H1 (cell line): ENCODE data around the gene CNST. TPM values are rescaled to one million over a fixed set of nuclear protein-coding genes. Genes with fewer than 3 reads are reported as not detected.

ENCODE experiments used
- CBX8 ChIP-seq: fragments of 300-800, 300-1000 bp; sonication (generic); IDR thresholded peaks from 2 replicates; pipeline ENCODE4 v1.7.1; 2016; ENCODE audit warnings: low read depth, low read length, borderline replicate concordance
- polyA plus RNA-seq, 7 experiments: library from polyadenylated mRNA; depleted of rRNA in 3 of 7; stranded (reverse) in 5 of 7; unstranded in 2 of 7; fragments of >200 nt in 5 of 7; fragments of 200-250 nt in 2 of 7; gene quantifications; 1 replicate in 5 of 7; 2 replicates in 1 of 7; 4 replicates in 1 of 7; pipeline versions ENCODE4 v1.2.1 to v1.2.3, GENCODE V29; 2011 to 2013; ENCODE audit warnings: missing spikeins in 2 of 7, mixed read lengths in 2 of 7
- total RNA-seq: library from RNA; stranded (reverse); fragmentation: NEBNext Ultra II Directional; extraction: Animal tissue kit (Norgen Biotek cat#: 25700); gene quantifications from 2 replicates; pipeline ENCODE4 v1.2.1, GENCODE V29; 2021
- TF ChIP-seq, protein P1 (sequence below): fragments of 300-600 bp; sonication (generic); IDR thresholded peaks from 2 replicates; pipeline ENCODE4 v1.7.1; 2012; ENCODE audit warnings: low read length, moderate library complexity, mild to moderate bottlenecking, inconsistent platforms; ENCODE audit not compliant: insufficient replicate concordance

Gene CNST
- total and polyA plus RNA-seq, 2 of the 8 experiments (the other 6 are each of a cell fraction or from before 2014, with no cell fraction given), result 5.3 to 21.3 TPM

DNA sequence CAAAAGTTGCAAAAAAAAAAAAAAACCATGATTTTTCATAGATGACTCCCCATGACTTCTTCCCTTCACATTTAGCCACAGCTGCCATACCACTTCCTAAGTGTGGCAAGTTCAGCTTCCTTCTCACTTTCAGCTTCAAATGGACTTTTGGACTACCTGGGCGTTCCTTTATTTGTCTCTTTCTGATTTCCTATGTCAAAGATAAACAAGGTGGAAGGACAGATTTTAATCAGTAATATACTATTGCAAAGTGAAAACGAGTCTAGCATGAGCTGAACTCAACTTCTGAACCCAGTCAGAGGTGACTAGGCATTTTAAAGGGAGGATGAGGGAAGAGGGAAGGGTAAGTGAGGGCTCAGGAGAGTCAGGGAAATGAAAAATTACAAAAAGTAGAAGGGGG is 143.6 kb downstream of the CNST start (continued):
- TF ChIP-seq, protein P1, sequence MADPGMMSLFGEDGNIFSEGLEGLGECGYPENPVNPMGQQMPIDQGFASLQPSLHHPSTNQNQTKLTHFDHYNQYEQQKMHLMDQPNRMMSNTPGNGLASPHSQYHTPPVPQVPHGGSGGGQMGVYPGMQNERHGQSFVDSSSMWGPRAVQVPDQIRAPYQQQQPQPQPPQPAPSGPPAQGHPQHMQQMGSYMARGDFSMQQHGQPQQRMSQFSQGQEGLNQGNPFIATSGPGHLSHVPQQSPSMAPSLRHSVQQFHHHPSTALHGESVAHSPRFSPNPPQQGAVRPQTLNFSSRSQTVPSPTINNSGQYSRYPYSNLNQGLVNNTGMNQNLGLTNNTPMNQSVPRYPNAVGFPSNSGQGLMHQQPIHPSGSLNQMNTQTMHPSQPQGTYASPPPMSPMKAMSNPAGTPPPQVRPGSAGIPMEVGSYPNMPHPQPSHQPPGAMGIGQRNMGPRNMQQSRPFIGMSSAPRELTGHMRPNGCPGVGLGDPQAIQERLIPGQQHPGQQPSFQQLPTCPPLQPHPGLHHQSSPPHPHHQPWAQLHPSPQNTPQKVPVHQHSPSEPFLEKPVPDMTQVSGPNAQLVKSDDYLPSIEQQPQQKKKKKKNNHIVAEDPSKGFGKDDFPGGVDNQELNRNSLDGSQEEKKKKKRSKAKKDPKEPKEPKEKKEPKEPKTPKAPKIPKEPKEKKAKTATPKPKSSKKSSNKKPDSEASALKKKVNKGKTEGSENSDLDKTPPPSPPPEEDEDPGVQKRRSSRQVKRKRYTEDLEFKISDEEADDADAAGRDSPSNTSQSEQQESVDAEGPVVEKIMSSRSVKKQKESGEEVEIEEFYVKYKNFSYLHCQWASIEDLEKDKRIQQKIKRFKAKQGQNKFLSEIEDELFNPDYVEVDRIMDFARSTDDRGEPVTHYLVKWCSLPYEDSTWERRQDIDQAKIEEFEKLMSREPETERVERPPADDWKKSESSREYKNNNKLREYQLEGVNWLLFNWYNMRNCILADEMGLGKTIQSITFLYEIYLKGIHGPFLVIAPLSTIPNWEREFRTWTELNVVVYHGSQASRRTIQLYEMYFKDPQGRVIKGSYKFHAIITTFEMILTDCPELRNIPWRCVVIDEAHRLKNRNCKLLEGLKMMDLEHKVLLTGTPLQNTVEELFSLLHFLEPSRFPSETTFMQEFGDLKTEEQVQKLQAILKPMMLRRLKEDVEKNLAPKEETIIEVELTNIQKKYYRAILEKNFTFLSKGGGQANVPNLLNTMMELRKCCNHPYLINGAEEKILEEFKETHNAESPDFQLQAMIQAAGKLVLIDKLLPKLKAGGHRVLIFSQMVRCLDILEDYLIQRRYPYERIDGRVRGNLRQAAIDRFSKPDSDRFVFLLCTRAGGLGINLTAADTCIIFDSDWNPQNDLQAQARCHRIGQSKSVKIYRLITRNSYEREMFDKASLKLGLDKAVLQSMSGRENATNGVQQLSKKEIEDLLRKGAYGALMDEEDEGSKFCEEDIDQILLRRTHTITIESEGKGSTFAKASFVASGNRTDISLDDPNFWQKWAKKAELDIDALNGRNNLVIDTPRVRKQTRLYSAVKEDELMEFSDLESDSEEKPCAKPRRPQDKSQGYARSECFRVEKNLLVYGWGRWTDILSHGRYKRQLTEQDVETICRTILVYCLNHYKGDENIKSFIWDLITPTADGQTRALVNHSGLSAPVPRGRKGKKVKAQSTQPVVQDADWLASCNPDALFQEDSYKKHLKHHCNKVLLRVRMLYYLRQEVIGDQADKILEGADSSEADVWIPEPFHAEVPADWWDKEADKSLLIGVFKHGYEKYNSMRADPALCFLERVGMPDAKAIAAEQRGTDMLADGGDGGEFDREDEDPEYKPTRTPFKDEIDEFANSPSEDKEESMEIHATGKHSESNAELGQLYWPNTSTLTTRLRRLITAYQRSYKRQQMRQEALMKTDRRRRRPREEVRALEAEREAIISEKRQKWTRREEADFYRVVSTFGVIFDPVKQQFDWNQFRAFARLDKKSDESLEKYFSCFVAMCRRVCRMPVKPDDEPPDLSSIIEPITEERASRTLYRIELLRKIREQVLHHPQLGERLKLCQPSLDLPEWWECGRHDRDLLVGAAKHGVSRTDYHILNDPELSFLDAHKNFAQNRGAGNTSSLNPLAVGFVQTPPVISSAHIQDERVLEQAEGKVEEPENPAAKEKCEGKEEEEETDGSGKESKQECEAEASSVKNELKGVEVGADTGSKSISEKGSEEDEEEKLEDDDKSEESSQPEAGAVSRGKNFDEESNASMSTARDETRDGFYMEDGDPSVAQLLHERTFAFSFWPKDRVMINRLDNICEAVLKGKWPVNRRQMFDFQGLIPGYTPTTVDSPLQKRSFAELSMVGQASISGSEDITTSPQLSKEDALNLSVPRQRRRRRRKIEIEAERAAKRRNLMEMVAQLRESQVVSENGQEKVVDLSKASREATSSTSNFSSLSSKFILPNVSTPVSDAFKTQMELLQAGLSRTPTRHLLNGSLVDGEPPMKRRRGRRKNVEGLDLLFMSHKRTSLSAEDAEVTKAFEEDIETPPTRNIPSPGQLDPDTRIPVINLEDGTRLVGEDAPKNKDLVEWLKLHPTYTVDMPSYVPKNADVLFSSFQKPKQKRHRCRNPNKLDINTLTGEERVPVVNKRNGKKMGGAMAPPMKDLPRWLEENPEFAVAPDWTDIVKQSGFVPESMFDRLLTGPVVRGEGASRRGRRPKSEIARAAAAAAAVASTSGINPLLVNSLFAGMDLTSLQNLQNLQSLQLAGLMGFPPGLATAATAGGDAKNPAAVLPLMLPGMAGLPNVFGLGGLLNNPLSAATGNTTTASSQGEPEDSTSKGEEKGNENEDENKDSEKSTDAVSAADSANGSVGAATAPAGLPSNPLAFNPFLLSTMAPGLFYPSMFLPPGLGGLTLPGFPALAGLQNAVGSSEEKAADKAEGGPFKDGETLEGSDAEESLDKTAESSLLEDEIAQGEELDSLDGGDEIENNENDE, result no peak
- TF ChIP-seq CBX8, result no peak
